ENCODE data around the gene KAZN. TPM values are rescaled to one million over a fixed set of nuclear protein-coding genes. Genes with fewer than 3 reads are reported as not detected.

KAZN gene
- total RNA-seq, 1 donor from 2014 or later = 9.4 TPM

- no peak for DNase-seq (ENCODE audit: low spot score)
Measured at GRCh38 chr1:14585728-14586127, 12.8 kb upstream of the KAZN start.

GRCh38 chr1:14590411-14591180 lies 7.9 kb upstream of the KAZN start:
- DNase-seq (ENCODE audit: low spot score) = no peak

- DNase-seq (ENCODE audit: low spot score) = no peak
Measured at GRCh38 chr1:14591600-14591999, 6.9 kb upstream of the KAZN start.

GRCh38 chr1:14592004-14592631 lies 6.4 kb upstream of the KAZN start:
- no peak for DNase-seq (ENCODE audit: low spot score)

- no peak for DNase-seq (ENCODE audit: low spot score)
Measured at GRCh38 chr1:14593302-14593701, 5.2 kb upstream of the KAZN start.

GRCh38 chr1:14594045-14594444 lies 4.4 kb upstream of the KAZN start:
- no peak for DNase-seq (ENCODE audit: low spot score)

- no peak for DNase-seq (ENCODE audit: low spot score)
Measured at GRCh38 chr1:14596591-14596990, 1.9 kb upstream of the KAZN start.

- DNase-seq (ENCODE audit: low spot score) = peak; percentile 45
Measured at GRCh38 chr1:14597343-14598006, 1.0 kb upstream of the KAZN start.

GRCh38 chr1:14598007-14598497 lies 433 bp upstream of the KAZN start:
- DNase-seq (ENCODE audit: low spot score) = no peak

GRCh38 chr1:14599183-14599791 lies 802 bp downstream of the KAZN start:
- peak; percentile 50 for DNase-seq (ENCODE audit: low spot score)

- DNase-seq (ENCODE audit: low spot score) = no peak
Measured at GRCh38 chr1:14599800-14600199, 1.3 kb downstream of the KAZN start.

- DNase-seq (ENCODE audit: low spot score) = no peak
Measured at GRCh38 chr1:14600405-14601112, 2.1 kb downstream of the KAZN start.

GRCh38 chr1:14602136-14602535 lies 3.7 kb downstream of the KAZN start:
- peak; percentile 77 for DNase-seq (ENCODE audit: low spot score)

- DNase-seq (ENCODE audit: low spot score) = no peak
Measured at GRCh38 chr1:14603645-14604044, 5.2 kb downstream of the KAZN start.

- DNase-seq (ENCODE audit: low spot score) = no peak
Measured at GRCh38 chr1:14604414-14604813, 5.9 kb downstream of the KAZN start.

- no peak for DNase-seq (ENCODE audit: low spot score)
Measured at GRCh38 chr1:14605945-14606344, 7.5 kb downstream of the KAZN start.

- DNase-seq (ENCODE audit: low spot score) = no peak
Measured at GRCh38 chr1:14606632-14607031, 8.1 kb downstream of the KAZN start.

GRCh38 chr1:14607295-14607694 lies 8.8 kb downstream of the KAZN start:
- no peak for DNase-seq (ENCODE audit: low spot score)

GRCh38 chr1:14608308-14608707 lies 9.8 kb downstream of the KAZN start:
- no peak for DNase-seq (ENCODE audit: low spot score)

GRCh38 chr1:14610761-14611160 lies 12.3 kb downstream of the KAZN start:
- no peak for DNase-seq (ENCODE audit: low spot score)

GRCh38 chr1:14611792-14612191 lies 13.3 kb downstream of the KAZN start:
- DNase-seq (ENCODE audit: low spot score) = no peak

- DNase-seq (ENCODE audit: low spot score) = no peak
Measured at GRCh38 chr1:14612256-14612655, 13.8 kb downstream of the KAZN start.
